Ishikawa (cell line): ENCODE data around the gene CLPTM1L.

Experiments used
- CEBPB ChIP-seq: IDR thresholded peaks from 2 replicates; pipeline ENCODE4 v1.6.1; 2012
- RAD21 ChIP-seq: IDR thresholded peaks from 2 replicates; pipeline ENCODE4 v1.6.1; 2012; ENCODE audit warnings: low read depth
- REST ChIP-seq: IDR thresholded peaks from 2 replicates; pipeline ENCODE4 v1.6.1; 2012; ENCODE audit warnings: low read depth, mild to moderate bottlenecking
- TAF1 ChIP-seq: IDR thresholded peaks from 2 replicates; pipeline ENCODE4 v1.6.1; 2012; ENCODE audit warnings: low read depth, mild to moderate bottlenecking

- no peak for TF ChIP-seq TAF1
- no peak for TF ChIP-seq CEBPB
- no peak for TF ChIP-seq RAD21
- TF ChIP-seq REST = no peak
These were observed 29.7 kb downstream of the CLPTM1L start for GRCh38 chr5:1315018-1315708.
